Coronary artery (tissue), 2 donors: ENCODE results near the gene SLIT3.

ENCODE experiments used
- DNase-seq: peaks from one replicate; pipeline ENCODE4 v3.0.0-alpha.2; 2017; ENCODE audit warnings: low spot score
- H3K27ac ChIP-seq, 2 donors: fragments of 200-600 bp; sonication (generic); one replicate each; pipeline ENCODE4 v1.5.1; 2016 to 2019
- H3K4me3 ChIP-seq: fragments of 200-600 bp; sonication (generic); 2 replicates; pipeline ENCODE4 v1.5.1; 2016; ENCODE audit warnings: mild to moderate bottlenecking, moderate library complexity
- CTCF ChIP-seq: fragments of 200-600 bp; sonication (generic); IDR thresholded peaks from one replicate; pipeline ENCODE4 v1.5.1; 2019; ENCODE audit warnings: antibody characterized with exemption

SLIT3 gene

GRCh38 chr5:169291877-169292276 lies 9.1 kb downstream of the SLIT3 start:
- DNase-seq, result peak; percentile 14

DNA sequence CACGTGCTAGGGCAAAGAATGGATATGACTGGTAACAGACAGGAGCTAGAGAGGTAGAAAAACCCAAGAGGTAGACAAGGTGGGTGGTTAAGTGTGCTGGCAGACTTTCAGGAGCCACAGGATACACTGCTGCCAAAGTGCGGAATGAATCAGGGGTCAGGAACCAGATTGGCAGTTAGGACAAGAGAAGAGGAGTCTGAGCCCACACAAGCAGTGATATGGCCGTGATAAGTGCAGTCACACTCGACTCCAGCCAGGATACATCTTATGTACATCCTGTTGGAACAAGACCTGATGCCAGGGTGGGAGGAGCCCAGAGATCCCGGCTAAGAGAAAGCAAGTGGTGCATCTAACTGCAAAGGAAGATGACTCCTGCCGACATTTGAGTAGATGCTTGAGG lies 10.0 kb downstream of the SLIT3 start:
- Histone ChIP-seq H3K4me3 (no peak overlapping the region), H3K27ac (peak overlapping the region in 1 of 2 donors; percentile 38)
- TF ChIP-seq CTCF, result no peak
- peak; percentile 24 for DNase-seq

More at GRCh38 chr5:169291877-169292276, 9.1 kb downstream of the SLIT3 start:
- no peak for TF ChIP-seq CTCF
- H3K4me3 ChIP-seq, result no peak overlapping the region
- H3K27ac ChIP-seq, result no peak overlapping the region

DNA sequence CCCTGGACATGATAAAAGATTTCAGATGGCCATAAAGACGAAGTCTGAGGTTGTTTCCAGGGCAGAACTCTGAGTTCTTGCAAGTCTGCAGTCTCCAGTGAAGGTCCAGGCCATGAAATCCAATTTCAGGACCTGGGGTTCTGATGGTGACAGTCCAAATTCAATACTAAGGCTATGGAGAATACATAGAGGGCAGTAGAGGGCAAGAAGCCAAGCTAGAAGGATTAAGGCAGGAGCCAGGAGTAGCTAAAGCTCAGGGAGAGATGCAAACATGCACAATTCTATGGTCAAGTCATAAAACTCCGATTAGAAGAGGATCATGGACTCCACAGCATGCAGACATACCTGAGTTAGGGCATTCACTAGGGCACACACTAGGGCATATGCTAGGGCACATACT lies 11.4 kb downstream of the SLIT3 start:
- DNase-seq, result no peak
- no peak for TF ChIP-seq CTCF
- peak overlapping the region in 1 of 2 donors; percentile 38 for H3K27ac ChIP-seq
- H3K4me3 ChIP-seq, result no peak overlapping the region

GRCh38 chr5:169288066-169288930 lies 12.6 kb downstream of the SLIT3 start:
- no peak for TF ChIP-seq CTCF
- Histone ChIP-seq H3K27ac (peak overlapping the region; percentile 63 to 82), H3K4me3 (no peak overlapping the region)
- no peak for DNase-seq

GRCh38 chr5:169287529-169287928 lies 13.4 kb downstream of the SLIT3 start:
- no peak overlapping the region for H3K4me3 ChIP-seq
- TF ChIP-seq CTCF, result no peak
- no peak for DNase-seq
- peak overlapping the region; percentile 63 to 82 for H3K27ac ChIP-seq

GRCh38 chr5:169286572-169287300 lies 14.2 kb downstream of the SLIT3 start:
- peak; percentile 80 for DNase-seq
- H3K4me3 ChIP-seq, result no peak overlapping the region
- peak overlapping the region; percentile 63 to 82 for H3K27ac ChIP-seq
- no peak for TF ChIP-seq CTCF
